Stimulated activated CD8-positive, alpha-beta memory T cell treated with anti-CD3 and anti-CD28 coated beads, Interleukin-7, amount 100 ng/mL, for 48 hours (primary cell): ENCODE data around the gene HGFAC.
"Not testable (repeated sequence)": the region's sequence is repeated elsewhere in the genome, so short reads cannot be mapped to it uniquely, and the experiment has no call there.

Source experiments
- DNase-seq, 2 donors: peaks; one replicate each; pipeline ENCODE4 v3.0.0-alpha.2; 2020; ENCODE audit warnings: low read depth in 1 of 2; ENCODE audit errors: extremely low read depth in 1 of 2

HGFAC gene

GRCh38 chr4:3459156-3459555 is 17.4 kb downstream of the HGFAC start:
- not testable (repeated sequence) for DNase-seq

- DNase-seq = no peak
Observed at GRCh38 chr4:3460926-3461325, 19.2 kb downstream of the HGFAC start.

- no peak for DNase-seq
Observed at GRCh38 chr4:3461515-3462291, 19.9 kb downstream of the HGFAC start.

- no peak for DNase-seq
Observed at GRCh38 chr4:3462321-3462789, 20.6 kb downstream of the HGFAC start.

DNA sequence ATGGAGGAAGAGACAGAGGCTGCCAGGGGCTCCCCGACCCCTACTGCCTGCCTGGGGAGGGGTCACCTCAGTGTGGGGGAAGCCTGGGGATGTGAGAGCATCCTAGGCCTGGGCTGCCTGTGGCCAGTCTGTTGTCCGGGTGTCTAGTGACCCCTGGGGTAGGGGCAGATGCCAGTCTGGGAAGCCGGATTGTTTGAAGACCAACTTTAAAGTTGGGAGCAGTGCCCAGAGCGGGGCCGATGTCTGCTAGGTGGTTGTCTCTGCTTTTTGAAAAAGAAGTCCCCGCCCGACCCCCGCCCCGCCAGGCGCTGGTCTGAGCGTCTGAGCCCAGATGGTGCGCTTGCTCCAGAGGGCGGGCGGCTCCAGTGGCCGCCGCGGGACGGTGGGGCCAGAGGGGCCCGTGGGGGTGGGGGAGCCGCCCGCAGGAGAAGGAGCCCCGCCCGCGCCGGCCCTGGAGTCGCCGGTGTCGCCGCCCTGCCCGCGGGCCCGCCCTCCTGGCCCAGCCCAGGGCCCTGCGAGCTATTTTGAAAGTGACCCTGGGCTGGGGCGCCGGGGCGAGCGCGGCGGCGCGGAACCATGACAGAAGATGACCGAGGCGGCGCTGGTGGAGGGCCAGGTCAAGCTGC is 21.1 kb downstream of the HGFAC start, which contains the start of gene DOK7:
TSS of gene DOK7 (plus strand) at position 517 of the 626 bp plus-strand sequence. CDS start at position 587, 70 bp downstream.
- no peak for DNase-seq

- no peak for DNase-seq
Observed at GRCh38 chr4:3463556-3464348, 22.0 kb downstream of the HGFAC start.

DNA sequence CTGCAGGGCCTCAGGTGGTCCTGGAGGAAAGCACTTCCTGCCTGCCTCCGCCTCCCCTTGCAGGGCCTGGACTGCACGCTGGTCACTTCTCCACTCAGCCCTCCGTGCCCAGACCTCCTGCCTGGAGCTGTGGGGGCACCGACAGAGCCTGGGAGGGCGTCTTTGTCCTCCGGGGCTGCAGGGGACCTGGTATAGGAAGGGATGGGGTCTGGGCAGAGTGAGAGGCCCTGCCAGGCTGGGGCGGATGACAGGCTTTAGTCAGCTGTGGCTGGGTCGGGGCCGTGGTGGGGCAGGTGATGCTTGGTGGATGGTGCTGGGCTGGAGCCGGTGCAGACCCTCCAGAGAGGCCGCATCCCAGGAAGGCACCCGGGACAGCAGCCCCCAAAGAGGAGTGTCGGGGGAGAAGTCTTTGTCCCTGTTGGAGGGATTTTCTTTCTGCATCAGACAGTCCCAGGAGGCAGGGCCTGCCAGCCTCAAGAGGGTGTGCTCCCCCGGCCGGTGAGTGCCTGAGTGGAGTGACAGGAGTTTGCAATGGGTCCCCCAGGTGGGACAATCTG is 22.7 kb downstream of the HGFAC start:
- DNase-seq = no peak

DNA sequence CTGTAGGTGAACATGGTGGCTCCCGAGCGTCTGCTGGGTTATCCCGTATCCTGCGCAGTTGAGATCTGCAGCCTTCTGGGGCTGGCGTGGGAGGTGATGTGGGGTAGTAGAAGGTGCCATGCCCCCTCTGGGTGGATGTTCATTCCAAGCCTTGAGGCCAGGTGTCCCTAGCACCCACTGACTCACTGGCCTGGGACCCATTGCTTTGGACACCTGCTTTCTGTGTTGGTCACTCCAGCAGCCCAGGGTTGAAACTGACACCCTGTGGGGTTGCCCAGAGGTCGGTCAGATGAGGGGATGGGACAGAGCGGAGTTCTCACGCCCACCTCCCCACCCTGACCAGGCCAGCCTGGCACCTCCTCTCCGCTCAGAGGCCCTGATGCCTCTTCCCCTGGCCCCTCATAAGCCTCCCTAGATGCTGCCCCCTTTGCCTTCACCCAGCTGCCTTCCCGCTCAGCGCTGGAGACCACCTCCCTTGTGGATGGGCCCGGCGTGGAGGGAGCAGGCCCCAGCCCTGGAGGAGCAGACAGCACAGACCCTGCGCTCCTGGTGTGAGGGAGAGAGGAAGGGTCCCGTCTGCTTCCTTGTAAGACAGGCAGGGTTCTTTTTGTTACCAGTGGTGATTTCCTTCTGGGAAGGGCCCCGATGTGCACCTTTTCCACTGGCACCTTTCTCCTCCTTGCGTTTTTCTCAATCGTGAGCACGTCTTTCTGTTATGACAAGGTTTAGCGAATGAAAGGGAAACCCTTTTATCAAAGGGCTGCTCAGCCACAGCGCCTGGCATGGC is 23.3 kb downstream of the HGFAC start:
- DNase-seq = no peak

DNA sequence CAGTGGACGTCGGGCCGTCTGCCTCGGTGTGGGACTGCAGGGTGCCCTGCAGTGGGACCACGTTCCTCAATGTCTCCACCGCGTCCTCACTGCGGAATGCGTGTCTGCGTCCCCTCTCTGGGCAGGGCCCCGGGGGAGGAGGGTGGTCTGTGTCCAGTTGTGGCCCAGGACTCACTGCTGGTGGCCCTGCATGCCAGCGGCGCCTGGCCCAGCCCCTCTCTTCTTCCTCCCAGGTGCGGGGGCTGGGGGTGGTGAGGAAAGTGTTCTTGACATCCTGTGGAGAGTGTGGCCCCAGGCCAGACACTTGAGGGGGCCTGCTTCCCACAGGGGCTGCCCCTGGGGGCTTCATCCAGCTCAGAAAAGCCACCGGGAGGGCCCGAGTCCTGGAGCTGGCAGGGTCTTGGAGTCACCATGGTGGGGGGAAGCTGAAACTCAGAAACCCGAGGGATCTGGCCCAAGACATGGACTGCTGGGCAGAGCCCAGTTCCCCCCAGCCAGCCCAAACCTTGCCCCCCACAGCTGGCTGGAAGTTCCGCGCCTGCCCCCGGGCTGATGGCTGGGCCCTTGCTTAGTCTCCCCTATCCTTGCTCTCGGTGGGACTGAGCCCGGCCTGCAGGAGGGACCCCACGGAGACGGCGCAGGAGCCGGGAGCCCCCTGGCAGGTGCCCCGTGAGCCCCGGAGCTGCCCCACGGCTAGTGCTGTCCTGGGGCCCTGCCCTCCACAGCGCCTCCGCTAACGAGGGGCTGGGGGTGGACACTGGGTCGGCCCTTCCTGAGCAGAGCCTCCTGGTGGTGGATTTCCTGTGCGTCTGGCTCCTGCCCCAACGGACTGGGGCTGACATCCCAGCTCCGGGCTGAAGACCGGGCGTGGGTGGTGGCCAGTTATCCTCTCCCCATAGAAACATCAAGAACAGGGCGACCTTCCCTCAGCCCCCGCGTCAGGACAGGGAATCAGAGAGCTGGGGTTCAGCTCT is 24.2 kb downstream of the HGFAC start:
- DNase-seq = no peak

- no peak for DNase-seq
Observed at GRCh38 chr4:3466691-3467600, 25.2 kb downstream of the HGFAC start.

GRCh38 chr4:3467601-3468031 is 25.8 kb downstream of the HGFAC start:
- DNase-seq = no peak

DNA sequence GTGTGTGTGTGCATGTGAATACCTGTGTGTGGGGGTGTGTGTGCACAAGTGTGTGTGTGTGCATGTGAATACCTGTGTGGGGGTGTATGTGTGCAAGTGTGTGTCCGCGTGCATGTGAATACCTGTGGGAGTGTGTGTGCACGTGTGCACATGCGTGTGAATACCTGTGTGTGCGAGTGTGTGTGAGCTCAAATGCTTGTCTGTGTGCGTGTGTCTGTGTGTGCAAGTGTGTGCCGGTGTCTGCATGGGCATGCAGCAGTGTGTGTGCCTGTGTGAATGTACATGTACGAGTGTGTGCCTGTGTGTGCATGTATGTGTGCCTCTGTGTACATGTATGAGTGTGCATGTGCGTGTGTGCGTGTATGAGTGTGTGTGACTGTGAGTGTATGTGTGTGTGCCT is 26.4 kb downstream of the HGFAC start:
- no peak for DNase-seq

DNA sequence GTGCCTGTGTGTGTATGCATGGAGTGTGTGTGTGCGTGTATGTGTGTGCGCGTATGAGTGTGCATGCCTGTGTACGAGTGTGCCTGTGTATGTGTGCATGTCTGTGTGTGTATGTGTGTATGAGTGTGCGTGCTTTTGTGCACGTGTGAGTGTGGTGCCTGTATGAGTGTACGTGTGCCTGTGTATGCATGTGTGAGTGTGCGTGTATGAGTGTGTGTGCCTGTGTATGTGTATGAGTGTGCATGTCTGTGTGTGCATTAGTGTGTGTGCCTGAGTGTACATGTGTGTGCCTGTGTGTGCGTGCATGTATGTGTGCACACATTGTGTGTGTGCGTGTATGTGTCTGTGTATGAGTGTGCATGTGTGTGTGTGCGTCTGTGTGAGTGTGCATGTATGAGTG is 27.0 kb downstream of the HGFAC start:
- no peak for DNase-seq

DNA sequence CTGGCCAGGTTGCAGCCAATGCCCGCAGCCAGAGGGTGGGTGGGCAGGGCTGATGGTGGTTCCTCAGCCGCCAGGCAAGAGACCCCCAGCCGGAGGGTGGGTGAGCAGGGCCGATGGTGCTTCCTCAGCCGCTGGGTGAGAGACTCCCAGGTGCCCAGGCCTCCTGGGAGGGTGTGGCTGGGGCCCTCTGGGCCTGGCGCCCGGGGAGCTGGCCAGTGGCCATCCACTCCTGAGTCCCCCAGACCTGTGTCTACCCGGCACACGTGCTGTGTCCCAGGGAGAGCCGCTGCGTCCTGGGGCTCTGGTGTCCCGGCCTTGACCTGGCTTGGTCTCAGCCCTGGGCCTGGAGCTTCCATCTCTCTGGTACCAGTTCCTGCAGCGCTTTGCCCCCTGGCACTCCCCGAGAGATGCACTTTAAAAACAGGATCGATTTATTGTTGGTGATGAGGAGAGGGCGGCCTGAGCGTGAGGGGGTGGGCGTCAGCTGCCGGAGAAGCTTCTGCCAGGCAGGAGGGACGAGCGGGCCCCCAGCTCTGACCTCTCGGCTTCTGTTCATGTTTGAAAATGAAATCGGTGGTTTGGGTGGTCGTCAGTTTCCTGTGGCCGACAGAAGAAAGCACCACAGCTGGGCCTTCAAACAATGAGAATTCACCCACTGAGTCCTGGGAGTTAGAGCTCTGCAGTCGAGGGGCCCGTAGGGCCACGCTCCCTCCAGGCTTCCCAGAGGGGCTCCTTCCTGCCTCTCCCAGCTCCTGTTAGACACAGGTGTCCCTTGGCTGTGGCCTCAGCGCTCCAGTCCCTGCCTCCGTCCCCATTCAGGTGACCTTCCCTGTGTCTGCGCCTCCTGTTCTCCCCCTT is 27.8 kb downstream of the HGFAC start:
- no peak for DNase-seq

GRCh38 chr4:3470244-3471097 is 28.7 kb downstream of the HGFAC start:
- DNase-seq = no peak

DNA sequence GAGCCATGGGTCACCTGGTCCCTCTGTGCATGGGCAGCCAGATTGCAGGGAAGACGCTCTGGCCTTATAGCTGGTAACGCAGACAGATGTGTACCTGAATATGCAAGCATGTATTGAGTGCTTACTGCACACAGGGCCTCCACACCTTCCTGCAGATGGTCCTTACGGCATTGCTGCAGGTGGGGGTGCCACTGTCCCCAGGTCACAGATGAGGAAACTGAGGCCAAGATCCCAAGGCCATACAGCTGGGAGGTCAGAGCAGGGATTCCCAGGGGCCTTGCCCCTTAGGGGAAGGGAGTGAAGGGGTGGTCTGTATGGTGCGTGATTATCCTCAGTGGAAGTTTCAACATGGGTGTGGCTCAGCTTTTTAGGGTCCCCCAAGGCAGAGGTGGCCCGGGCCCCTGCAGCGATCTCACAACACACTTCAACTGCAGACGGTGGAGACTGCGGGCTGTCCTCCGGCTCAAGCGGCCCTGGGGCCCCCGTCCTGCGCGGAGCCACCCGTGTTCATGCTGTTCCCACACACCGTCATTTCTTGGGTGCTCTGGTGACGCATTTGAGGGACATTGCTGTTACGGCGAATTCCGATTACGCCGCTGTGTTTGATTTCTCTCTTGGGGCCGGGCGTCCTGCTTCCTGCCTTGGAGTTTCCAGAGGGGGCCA is 29.5 kb downstream of the HGFAC start:
- DNase-seq = no peak
